Kidney (tissue), 14 donors: Measurements from ENCODE around the gene CLASP2. TPM values are rescaled to one million over a fixed set of nuclear protein-coding genes. Genes with fewer than 3 reads are reported as not detected.
A peak's percentile ranks its signal among the peaks of the same experiment; 100 is the strongest.

ENCODE experiments used
- DNase-seq, 5 donors: peaks; one replicate each; pipeline ENCODE4 v3.0.0-alpha.2; 2013 to 2020
- FAIRE-seq: peaks from 2 replicates; lab custom pipeline; 2012; peaks lifted over from hg19 to GRCh38; lab: Jason Lieb, UNC
- H3K27ac ChIP-seq, 2 donors: one replicate each; pipeline ENCODE4 v1.7.0; 2013; ENCODE audit warnings: low read depth in 2 of 2, low read length in 2 of 2, inconsistent platforms in 1 of 2
- H3K27me3 ChIP-seq: one replicate; pipeline ENCODE4 v1.7.1; 2013; ENCODE audit warnings: low read length, inconsistent platforms; ENCODE audit not compliant: control insufficient read depth, insufficient read depth
- H3K36me3 ChIP-seq, 3 donors: one replicate each; pipeline versions ENCODE4 v1.7.0 to v1.7.1; 2013; ENCODE audit warnings: low read length in 3 of 3, control low read depth in 1 of 3, inconsistent platforms in 1 of 3; ENCODE audit not compliant: insufficient read depth in 3 of 3, control insufficient read depth in 2 of 3
- H3K4me1 ChIP-seq, 3 donors: one replicate each; pipeline versions ENCODE4 v1.7.0 to v1.7.1; 2013; ENCODE audit warnings: low read length in 3 of 3, inconsistent platforms in 1 of 3, low read depth in 1 of 3; ENCODE audit not compliant: control insufficient read depth in 2 of 3, insufficient read depth in 2 of 3
- H3K4me3 ChIP-seq, 3 donors: one replicate each; pipeline versions ENCODE4 v1.7.0 to v1.8.1; 2013; ENCODE audit warnings: low read length in 3 of 3, control low read depth in 1 of 3, inconsistent platforms in 1 of 3
- H3K9ac ChIP-seq, 3 donors: one replicate each; pipeline versions ENCODE4 v1.7.0 to v1.7.1; 2013; ENCODE audit warnings: low read length in 3 of 3, control low read depth in 1 of 3, inconsistent platforms in 1 of 3
- H3K9me3 ChIP-seq, 3 donors: one replicate each; pipeline versions ENCODE4 v1.7.0 to v1.7.1; 2013; ENCODE audit warnings: low read length in 3 of 3, control low read depth in 1 of 3, inconsistent platforms in 1 of 3; ENCODE audit not compliant: control insufficient read depth in 2 of 3, insufficient read depth in 1 of 3
- intact Hi-C: fragments of 100-400 bp; cut with DNase I; formaldehyde crosslinking; loops from one replicate; pipeline ENCODE4 v1.11.1; 2022
- polyA plus RNA-seq: library from polyadenylated mRNA; stranded (reverse); fragments of 350-450 nt; fragmentation: Illumina TruSeq; extraction: RNeasy Lipid Tissue Mini Kit (QIAGEN cat#74804); gene quantifications from one replicate; pipeline ENCODE4 v1.2.3, GENCODE V29; 2014; ENCODE audit warnings: low read depth, low replicate concordance; ENCODE audit not compliant: insufficient read depth
- total RNA-seq: library from RNA; stranded (reverse); fragmentation: NEBNext Ultra II Directional; extraction: Animal tissue kit (Norgen Biotek cat#: 25700); gene quantifications from one replicate; pipeline ENCODE4 v1.2.1, GENCODE V29; 2021
- TF ChIP-seq, protein P1 (sequence below): IDR thresholded peaks from 3 replicates; pipeline ENCODE4 v1.5.1; 2012; ENCODE audit warnings: mild to moderate bottlenecking, moderate library complexity, borderline replicate concordance; ENCODE audit not compliant: insufficient read depth; ENCODE audit errors: extremely low read depth
- donor health status: control.
- donor health status: control.
- donor health status: control.
- donor health status: control.
- donor health status: control.
- donor health status: DM: yes; HTN: yes; CAD: no.
- donor health status: Normal renal cell carcinoma (clear cell type).

The CLASP2 gene
- total and polyA plus RNA-seq, 2 donors from 2014 or later = 8.8 to 58.5 TPM

- no peak for FAIRE-seq
- H3K27me3 ChIP-seq = no peaks in the 10 kb centered on the region
- intact Hi-C loops = no loop called here
- no peaks in the 10 kb centered on the region for H3K36me3 ChIP-seq
- H3K9ac ChIP-seq = no peak overlapping the region
- no peak overlapping the region for H3K27ac ChIP-seq
- TF ChIP-seq, protein P1, sequence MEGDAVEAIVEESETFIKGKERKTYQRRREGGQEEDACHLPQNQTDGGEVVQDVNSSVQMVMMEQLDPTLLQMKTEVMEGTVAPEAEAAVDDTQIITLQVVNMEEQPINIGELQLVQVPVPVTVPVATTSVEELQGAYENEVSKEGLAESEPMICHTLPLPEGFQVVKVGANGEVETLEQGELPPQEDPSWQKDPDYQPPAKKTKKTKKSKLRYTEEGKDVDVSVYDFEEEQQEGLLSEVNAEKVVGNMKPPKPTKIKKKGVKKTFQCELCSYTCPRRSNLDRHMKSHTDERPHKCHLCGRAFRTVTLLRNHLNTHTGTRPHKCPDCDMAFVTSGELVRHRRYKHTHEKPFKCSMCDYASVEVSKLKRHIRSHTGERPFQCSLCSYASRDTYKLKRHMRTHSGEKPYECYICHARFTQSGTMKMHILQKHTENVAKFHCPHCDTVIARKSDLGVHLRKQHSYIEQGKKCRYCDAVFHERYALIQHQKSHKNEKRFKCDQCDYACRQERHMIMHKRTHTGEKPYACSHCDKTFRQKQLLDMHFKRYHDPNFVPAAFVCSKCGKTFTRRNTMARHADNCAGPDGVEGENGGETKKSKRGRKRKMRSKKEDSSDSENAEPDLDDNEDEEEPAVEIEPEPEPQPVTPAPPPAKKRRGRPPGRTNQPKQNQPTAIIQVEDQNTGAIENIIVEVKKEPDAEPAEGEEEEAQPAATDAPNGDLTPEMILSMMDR = no peak
- no peak for DNase-seq
- H3K4me3 ChIP-seq = no peak overlapping the region
- no peaks in the 10 kb centered on the region for H3K4me1 ChIP-seq
- no peaks in the 10 kb centered on the region for H3K9me3 ChIP-seq
Measured at GRCh38 chr3:33624756-33625155, 93.3 kb downstream of the CLASP2 start.

DNA sequence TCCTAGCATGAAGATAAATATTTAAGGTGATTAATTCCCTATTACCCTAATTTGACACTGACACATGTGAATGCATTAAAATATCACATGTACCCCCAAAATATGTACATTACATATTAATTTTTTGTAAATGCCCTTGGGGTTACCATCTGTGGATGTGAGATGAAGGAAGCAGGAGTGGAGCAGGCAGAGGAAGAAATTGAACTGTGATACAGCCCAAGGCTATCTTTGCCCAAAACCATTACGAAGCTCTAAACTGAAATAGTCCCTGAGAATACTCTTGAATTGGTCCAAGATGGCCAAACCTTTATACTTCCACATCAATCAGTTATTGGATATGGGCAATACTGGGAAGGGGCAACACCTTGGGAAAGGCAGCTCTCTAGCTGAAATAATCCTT lies 105.0 kb downstream of the CLASP2 start:
- no peak for DNase-seq

GRCh38 chr3:33612607-33613006 lies 105.4 kb downstream of the CLASP2 start:
- H3K9me3 ChIP-seq = no peaks in the 10 kb centered on the region
- H3K36me3 ChIP-seq = peaks cover 0 to 3% (median 2%) of the 10 kb centered on the region in 3 donors
- DNase-seq = no peak
- intact Hi-C loops = no loop called here
- H3K4me3 ChIP-seq = no peak overlapping the region
- H3K4me1 ChIP-seq = no peaks in the 10 kb centered on the region
- no peaks in the 10 kb centered on the region for H3K27me3 ChIP-seq
- TF ChIP-seq, protein P1 = no peak
- H3K27ac ChIP-seq = no peak overlapping the region
- FAIRE-seq = no peak
- no peak overlapping the region for H3K9ac ChIP-seq

More for the DNA sequence above, 105.0 kb downstream of the CLASP2 start:
- FAIRE-seq = no peak
- no peak overlapping the region for H3K4me3 ChIP-seq
- TF ChIP-seq, protein P1 = no peak
- no peak overlapping the region for H3K9ac ChIP-seq
- no peaks in the 10 kb centered on the region for H3K4me1 ChIP-seq
- intact Hi-C loops = no loop called here
- H3K27me3 ChIP-seq = no peaks in the 10 kb centered on the region
- H3K9me3 ChIP-seq = no peaks in the 10 kb centered on the region
- peaks cover 0 to 3% (median 2%) of the 10 kb centered on the region in 3 donors for H3K36me3 ChIP-seq
- no peak overlapping the region for H3K27ac ChIP-seq

DNA sequence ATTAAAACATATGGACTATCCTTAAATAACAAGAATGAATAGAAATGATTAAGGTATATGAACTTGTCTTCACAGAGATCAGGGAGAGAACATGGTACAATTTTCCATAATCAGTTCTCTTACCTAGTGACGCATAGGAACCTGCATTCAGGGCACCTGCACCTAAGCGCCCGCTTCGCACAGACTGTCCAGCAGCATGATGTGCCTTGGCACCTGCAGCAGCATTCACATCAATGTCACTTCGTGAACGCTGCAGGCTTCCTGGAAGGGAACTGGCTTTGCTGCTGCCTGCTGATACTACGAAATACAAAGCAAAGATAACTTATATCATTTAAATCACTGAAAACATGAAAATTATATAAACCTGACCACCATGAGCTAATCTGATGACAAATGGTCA lies 115.2 kb downstream of the CLASP2 start:
- peaks cover 7 to 15% (median 14%) of the 10 kb centered on the region in 3 donors for H3K36me3 ChIP-seq
- intact Hi-C loops = no loop called here
- H3K4me3 ChIP-seq = no peak overlapping the region
- H3K27me3 ChIP-seq = no peaks in the 10 kb centered on the region
- no peak overlapping the region for H3K9ac ChIP-seq
- TF ChIP-seq, protein P1 = no peak
- FAIRE-seq (no peak), DNase-seq (peak in 1 of 5 donors; percentile 31)
- no peaks in the 10 kb centered on the region for H3K4me1 ChIP-seq
- no peak overlapping the region for H3K27ac ChIP-seq
- H3K9me3 ChIP-seq = no peaks in the 10 kb centered on the region
